ENCODE measurements around the gene EFCAB7. TPM values are rescaled to one million over a fixed set of nuclear protein-coding genes. Genes with fewer than 3 reads are reported as not detected.

EFCAB7 gene
- total RNA-seq, 1 donor from 2014 or later, result 6.4 TPM

DNA sequence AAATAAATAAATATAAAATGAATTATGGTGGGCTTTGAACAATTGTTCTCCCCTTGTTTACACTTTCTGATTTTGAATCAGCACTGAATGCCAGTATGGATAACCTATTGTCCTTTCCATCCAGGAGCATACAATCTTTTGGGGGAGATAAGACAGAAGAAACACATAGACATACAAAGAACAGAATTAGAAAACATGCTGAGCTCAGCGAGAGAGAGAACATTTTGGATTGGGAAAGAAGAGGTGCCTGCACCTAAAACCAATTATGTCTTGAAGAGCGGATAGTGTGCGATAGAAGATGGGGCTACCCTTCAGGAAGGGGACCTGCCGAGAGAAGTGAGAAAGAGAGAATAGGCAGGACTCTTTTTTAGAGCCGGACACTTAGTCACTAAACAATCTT is 76.5 kb downstream of the EFCAB7 start:
- no peaks in the 10 kb centered on the region for H3K9me3 Mint-ChIP-seq
- H3K36me3 Mint-ChIP-seq (ENCODE audit: low read depth), result peaks cover 18% of the 10 kb centered on the region
- no peak for DNase-seq (ENCODE audit: low spot score)
- peaks cover 23% of the 10 kb centered on the region for H3K4me1 Mint-ChIP-seq (ENCODE audit: low read depth)
- H3K4me3 Mint-ChIP-seq, result no peak overlapping the region
- H3K27me3 Mint-ChIP-seq (ENCODE audit: insufficient read depth), result no peaks in the 10 kb centered on the region
- no peak overlapping the region for H3K27ac Mint-ChIP-seq
- intact Hi-C loops (cut with micrococcal nuclease), result loop anchor here (10.0 kb wide), 2 partner anchors 175 to 1365 kb away; partner anchors contain the start of genes JAK1 and ROR1

DNA sequence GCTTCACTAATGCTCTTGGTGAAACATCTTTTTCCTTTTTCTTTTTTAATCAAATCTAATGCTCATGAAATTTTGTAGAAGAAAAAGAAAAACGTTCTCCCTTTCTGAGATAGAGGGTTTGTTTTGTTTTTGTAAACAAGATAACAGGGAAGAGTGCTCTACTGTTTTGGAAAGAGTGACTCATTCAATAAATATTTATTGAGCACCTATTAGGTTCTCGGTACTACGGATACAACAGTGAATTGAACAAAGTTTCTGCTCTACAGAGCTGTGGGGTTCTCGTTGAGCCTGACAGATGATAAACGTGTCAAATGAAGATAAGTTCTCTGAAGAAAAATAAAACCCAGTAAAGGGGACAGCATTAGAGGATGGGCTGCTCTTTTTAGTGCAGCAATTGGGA is 76.9 kb downstream of the EFCAB7 start:
- Mint-ChIP-seq H3K36me3 (ENCODE audit: low read depth) (peaks cover 18% of the 10 kb centered on the region), H3K4me3 (no peak overlapping the region), H3K27ac (no peak overlapping the region), H3K27me3 (ENCODE audit: insufficient read depth) (no peaks in the 10 kb centered on the region), H3K9me3 (no peaks in the 10 kb centered on the region), H3K4me1 (ENCODE audit: low read depth) (peaks cover 21% of the 10 kb centered on the region)
- DNase-seq (ENCODE audit: low spot score), result no peak
- intact Hi-C loops (cut with micrococcal nuclease), result no loop called here

DNA sequence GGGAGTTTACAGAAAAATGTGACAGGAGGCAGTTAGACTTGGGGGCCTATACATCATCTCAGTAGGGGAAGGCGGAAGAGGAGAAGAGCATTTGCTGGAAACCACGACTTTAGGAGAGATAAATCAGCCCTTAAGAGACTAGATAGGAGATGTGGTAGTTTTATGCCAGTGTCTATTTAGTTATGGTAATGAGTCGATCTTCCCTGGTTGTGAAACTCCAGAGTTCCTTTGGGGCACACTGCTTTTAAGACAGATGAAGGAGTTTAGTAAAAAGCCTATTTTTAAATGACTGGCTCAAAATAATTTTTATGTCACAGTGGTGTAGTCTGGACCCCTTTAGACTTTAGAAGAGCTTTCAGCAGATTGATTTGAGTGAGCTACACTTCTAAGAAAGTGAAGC is 77.7 kb downstream of the EFCAB7 start:
- no peaks in the 10 kb centered on the region for H3K9me3 Mint-ChIP-seq
- intact Hi-C loops (cut with micrococcal nuclease), result no loop called here
- H3K27ac Mint-ChIP-seq, result no peak overlapping the region
- DNase-seq (ENCODE audit: low spot score), result no peak
- no peak overlapping the region for H3K4me3 Mint-ChIP-seq
- peaks cover 14% of the 10 kb centered on the region for H3K36me3 Mint-ChIP-seq (ENCODE audit: low read depth)
- no peaks in the 10 kb centered on the region for H3K27me3 Mint-ChIP-seq (ENCODE audit: insufficient read depth)
- H3K4me1 Mint-ChIP-seq (ENCODE audit: low read depth), result peaks cover 13% of the 10 kb centered on the region

DNA sequence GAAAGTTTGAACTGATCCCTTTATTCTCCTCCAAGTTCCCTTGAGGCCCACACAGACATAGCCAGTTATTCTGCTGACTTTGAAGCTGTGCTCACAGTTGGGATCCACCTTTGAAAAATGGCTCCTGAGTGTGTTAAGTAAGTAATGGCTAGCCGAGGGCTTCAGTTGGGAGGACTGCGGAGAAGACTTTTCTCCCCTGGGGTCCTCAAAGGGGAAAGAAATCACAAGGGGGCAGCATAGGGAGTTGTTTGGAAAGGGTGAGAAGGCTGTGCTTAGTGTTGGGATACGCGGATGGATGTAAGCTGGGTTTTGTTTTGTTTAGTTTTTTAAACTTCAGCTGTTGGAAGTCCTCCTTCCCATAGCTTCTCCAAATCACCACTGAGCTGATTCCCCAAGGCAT is 78.1 kb downstream of the EFCAB7 start:
- peaks cover 16% of the 10 kb centered on the region for H3K36me3 Mint-ChIP-seq (ENCODE audit: low read depth)
- peaks cover 12% of the 10 kb centered on the region for H3K4me1 Mint-ChIP-seq (ENCODE audit: low read depth)
- H3K9me3 Mint-ChIP-seq, result no peaks in the 10 kb centered on the region
- no peak for DNase-seq (ENCODE audit: low spot score)
- H3K4me3 Mint-ChIP-seq, result no peak overlapping the region
- H3K27ac Mint-ChIP-seq, result no peak overlapping the region
- intact Hi-C loops (cut with micrococcal nuclease), result no loop called here
- no peaks in the 10 kb centered on the region for H3K27me3 Mint-ChIP-seq (ENCODE audit: insufficient read depth)

DNA sequence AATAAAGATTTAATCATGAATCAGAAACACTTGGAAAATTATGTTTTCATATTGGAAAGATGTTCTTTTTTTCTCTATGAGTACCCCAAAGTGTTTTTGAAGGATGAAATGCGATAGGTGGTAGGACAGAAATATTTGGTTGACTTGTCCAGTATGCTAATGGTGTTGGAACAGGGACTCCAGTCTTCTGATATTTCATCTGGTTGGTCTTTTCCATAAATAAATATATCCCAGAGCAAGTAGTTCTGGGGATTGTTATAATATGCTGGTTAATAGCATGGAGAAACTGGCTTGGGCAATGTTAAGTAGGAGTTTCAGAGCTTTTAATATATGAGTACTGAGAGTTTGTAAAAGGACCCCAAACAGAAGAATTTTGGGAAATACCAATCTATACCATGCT is 78.6 kb downstream of the EFCAB7 start:
- no peak overlapping the region for H3K27ac Mint-ChIP-seq
- no peak for DNase-seq (ENCODE audit: low spot score)
- H3K36me3 Mint-ChIP-seq (ENCODE audit: low read depth), result peaks cover 15% of the 10 kb centered on the region
- H3K27me3 Mint-ChIP-seq (ENCODE audit: insufficient read depth), result no peaks in the 10 kb centered on the region
- H3K4me3 Mint-ChIP-seq, result no peak overlapping the region
- intact Hi-C loops (cut with micrococcal nuclease), result no loop called here
- no peaks in the 10 kb centered on the region for H3K9me3 Mint-ChIP-seq
- H3K4me1 Mint-ChIP-seq (ENCODE audit: low read depth), result peaks cover 9% of the 10 kb centered on the region

DNA sequence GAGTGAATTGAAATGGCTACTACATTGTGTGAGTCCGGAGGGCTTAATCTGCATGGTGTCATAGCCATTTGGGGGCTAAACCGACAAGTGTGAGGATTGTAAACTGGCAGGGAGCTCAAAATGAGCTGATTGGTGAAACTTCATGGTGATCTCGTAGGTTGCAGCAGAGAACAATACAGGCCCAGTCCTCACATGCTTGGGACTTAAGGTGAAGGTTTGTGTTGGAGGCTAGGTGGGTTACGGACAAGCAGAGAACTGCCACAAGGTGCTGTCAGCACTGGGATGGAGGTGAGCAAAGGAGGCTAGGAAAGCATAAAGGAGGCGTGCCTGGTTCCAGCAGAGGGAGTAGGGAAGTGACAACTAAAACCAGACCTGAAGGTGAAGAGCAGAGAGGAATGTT is 79.3 kb downstream of the EFCAB7 start:
- H3K4me1 Mint-ChIP-seq (ENCODE audit: low read depth), result peaks cover 6% of the 10 kb centered on the region
- H3K4me3 Mint-ChIP-seq, result no peak overlapping the region
- H3K9me3 Mint-ChIP-seq, result no peaks in the 10 kb centered on the region
- intact Hi-C loops (cut with micrococcal nuclease), result no loop called here
- H3K27ac Mint-ChIP-seq, result no peak overlapping the region
- DNase-seq (ENCODE audit: low spot score), result no peak
- peaks cover 15% of the 10 kb centered on the region for H3K36me3 Mint-ChIP-seq (ENCODE audit: low read depth)
- no peaks in the 10 kb centered on the region for H3K27me3 Mint-ChIP-seq (ENCODE audit: insufficient read depth)

DNA sequence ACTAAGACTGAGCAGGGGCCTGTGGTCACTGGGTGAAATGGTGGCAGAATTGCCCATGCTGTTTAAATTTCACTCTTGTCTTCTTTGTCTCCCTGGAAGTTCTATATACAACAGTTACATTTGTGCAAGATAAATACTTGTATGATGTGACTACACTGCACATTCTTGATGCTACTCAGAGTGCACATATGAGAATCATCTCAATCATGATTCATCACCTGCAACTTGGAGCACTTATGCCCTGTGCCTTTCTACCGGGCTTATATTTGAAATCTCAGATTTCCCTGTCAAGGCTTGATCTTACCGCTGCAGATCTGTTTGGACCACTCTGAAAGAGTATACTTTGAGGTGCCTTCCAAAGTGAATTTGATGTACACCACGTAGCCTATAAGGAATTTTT is 80.5 kb downstream of the EFCAB7 start:
- intact Hi-C loops (cut with micrococcal nuclease), result no loop called here
- no peaks in the 10 kb centered on the region for H3K9me3 Mint-ChIP-seq
- no peak overlapping the region for H3K4me3 Mint-ChIP-seq
- no peak for DNase-seq (ENCODE audit: low spot score)
- no peak overlapping the region for H3K27ac Mint-ChIP-seq
- H3K4me1 Mint-ChIP-seq (ENCODE audit: low read depth), result peaks cover 6% of the 10 kb centered on the region
- H3K27me3 Mint-ChIP-seq (ENCODE audit: insufficient read depth), result no peaks in the 10 kb centered on the region
- peaks cover 15% of the 10 kb centered on the region for H3K36me3 Mint-ChIP-seq (ENCODE audit: low read depth)

DNA sequence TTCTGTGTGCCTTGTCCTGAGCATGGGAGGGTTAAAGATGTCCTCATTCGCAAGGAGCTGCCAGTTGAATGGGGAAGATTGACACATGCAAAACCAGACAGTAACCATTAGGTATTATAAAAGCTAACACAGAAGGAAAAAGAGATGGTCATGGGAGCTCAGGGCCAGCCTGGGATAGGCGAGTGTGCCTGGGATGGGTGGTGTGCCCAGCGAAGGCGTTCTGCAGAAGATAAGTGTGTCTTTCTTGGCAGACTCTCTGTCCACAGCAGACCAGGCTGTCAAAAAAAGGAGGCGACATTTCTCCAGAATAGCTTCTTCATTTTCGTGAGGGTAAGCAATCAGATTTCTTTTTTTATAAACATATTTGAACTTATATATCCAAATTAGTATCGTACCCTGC is 84.0 kb downstream of the EFCAB7 start:
- peaks cover 10% of the 10 kb centered on the region for H3K4me1 Mint-ChIP-seq (ENCODE audit: low read depth)
- intact Hi-C loops (cut with micrococcal nuclease), result no loop called here
- H3K27me3 Mint-ChIP-seq (ENCODE audit: insufficient read depth), result no peaks in the 10 kb centered on the region
- no peak overlapping the region for H3K4me3 Mint-ChIP-seq
- H3K36me3 Mint-ChIP-seq (ENCODE audit: low read depth), result peaks cover 7% of the 10 kb centered on the region
- DNase-seq (ENCODE audit: low spot score), result no peak
- no peaks in the 10 kb centered on the region for H3K9me3 Mint-ChIP-seq
- H3K27ac Mint-ChIP-seq, result no peak overlapping the region

DNA sequence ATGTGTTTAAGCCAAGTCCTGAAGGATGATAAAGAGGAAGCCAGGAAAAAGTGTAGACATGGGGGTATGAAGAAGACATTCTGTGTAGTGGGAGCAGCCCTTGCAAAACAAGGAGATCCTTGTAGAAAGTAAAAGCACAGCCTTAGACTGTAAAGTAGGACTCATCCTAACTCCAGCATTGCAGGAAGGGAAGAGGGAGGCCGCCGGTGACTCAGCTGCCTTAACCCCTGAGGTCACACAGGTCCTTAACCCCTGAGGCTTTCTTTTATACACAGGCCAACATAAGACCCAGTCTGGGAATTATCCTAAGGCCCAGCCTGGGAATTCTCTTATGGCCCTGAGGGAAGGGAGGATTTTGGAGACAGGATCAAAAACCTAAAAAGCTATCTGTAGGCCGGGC is 87.9 kb downstream of the EFCAB7 start:
- DNase-seq (ENCODE audit: low spot score), result no peak
- Mint-ChIP-seq H3K36me3 (ENCODE audit: low read depth) (peaks cover 4% of the 10 kb centered on the region), H3K4me1 (ENCODE audit: low read depth) (peaks cover 5% of the 10 kb centered on the region), H3K27ac (no peak overlapping the region), H3K9me3 (no peaks in the 10 kb centered on the region), H3K27me3 (ENCODE audit: insufficient read depth) (no peaks in the 10 kb centered on the region), H3K4me3 (no peak overlapping the region)
- intact Hi-C loops (cut with micrococcal nuclease), result no loop called here

DNA sequence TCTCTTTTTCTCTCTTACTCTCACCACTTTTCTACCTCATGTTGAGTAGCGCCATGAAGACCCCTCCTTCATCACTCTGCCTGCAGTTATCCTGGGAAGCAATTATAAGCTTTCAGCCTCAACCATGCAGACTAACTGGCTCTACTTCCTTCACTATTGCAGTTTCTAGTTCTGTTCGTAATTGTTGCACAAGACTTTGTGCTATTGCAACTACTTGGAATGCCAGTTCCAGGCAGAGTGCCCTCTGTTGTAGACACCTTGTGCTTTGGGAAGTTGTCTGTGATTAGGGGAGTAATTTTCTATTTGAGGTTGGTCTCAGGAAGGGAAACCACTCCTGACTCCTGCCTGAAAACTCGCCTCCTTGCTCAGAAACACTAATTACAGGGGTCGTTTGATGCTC is 89.2 kb downstream of the EFCAB7 start:
- Mint-ChIP-seq H3K27ac (no peak overlapping the region), H3K4me3 (no peak overlapping the region), H3K27me3 (ENCODE audit: insufficient read depth) (no peaks in the 10 kb centered on the region), H3K9me3 (no peaks in the 10 kb centered on the region), H3K36me3 (ENCODE audit: low read depth) (peaks cover 2% of the 10 kb centered on the region), H3K4me1 (ENCODE audit: low read depth) (peaks cover 5% of the 10 kb centered on the region)
- intact Hi-C loops (cut with micrococcal nuclease), result no loop called here
- DNase-seq (ENCODE audit: low spot score), result no peak

DNA sequence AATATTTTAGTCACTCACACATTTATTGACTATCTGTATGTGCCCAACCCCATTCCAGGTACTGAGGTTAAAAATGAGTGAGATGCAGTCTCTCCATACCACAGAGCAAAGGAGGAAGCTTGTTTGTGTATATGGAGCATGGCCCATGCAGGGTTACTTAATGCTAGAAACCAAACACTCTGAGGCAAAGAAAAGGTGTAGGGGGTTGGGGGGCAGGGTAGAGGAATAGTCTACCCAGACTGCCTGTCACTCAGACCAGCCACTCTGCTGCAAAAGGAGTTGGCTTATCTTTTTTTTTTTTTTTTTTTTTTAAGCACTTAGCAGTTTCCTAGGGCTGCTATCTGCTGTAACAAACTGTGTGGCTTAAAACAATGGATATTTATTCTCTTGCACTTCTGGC is 89.6 kb downstream of the EFCAB7 start:
- Mint-ChIP-seq H3K4me3 (no peak overlapping the region), H3K9me3 (no peaks in the 10 kb centered on the region)

DNA sequence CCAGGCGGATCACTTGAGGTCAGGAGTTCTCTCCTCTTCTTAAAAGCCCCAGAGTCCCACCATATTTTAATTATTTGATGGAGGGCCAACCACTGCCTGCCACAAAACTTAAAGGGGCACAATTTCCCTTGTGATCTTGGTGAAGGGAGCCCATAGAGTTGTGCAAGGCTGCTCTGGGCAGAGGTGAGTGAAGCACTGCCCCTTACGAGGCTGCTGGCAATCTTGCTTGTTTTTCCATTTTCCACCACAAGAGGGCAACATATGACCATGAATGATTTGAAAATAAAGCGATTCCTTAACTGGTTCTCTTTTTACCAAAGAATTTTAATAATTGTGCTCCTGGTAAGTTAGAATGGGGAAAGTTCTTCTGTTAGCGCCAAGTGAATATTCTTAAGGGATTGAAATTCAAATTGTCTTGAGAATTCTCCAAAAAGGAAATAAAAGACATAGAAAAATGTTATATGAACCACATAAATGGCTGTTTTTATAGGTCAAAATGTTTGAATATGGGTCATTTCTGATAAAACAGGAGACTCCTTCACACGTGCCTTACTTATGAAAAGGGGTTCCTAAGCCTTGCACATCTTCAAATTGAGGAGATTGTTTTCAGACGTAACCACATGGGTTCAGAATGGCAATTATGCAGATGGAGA is 92.6 kb downstream of the EFCAB7 start:
- Mint-ChIP-seq H3K9me3 (no peaks in the 10 kb centered on the region), H3K4me3 (no peak overlapping the region), H3K27me3 (ENCODE audit: insufficient read depth) (no peaks in the 10 kb centered on the region), H3K27ac (no peak overlapping the region), H3K4me1 (ENCODE audit: low read depth) (peaks cover 3% of the 10 kb centered on the region), H3K36me3 (ENCODE audit: low read depth) (peaks cover 2% of the 10 kb centered on the region)
- intact Hi-C loops (cut with micrococcal nuclease), result loop anchor here (1.0 to 5.0 kb wide), 5 partner anchors 76 to 630 kb away; partner anchors contain the start of gene ROR1
- DNase-seq (ENCODE audit: low spot score), result peak; percentile 53

More for the DNA sequence above, 89.6 kb downstream of the EFCAB7 start:
- DNase-seq (ENCODE audit: low spot score), result no peak
- intact Hi-C loops (cut with micrococcal nuclease), result no loop called here
- Mint-ChIP-seq H3K4me1 (ENCODE audit: low read depth) (peaks cover 5% of the 10 kb centered on the region), H3K36me3 (ENCODE audit: low read depth) (peaks cover 2% of the 10 kb centered on the region), H3K27me3 (ENCODE audit: insufficient read depth) (no peaks in the 10 kb centered on the region), H3K27ac (no peak overlapping the region)

DNA sequence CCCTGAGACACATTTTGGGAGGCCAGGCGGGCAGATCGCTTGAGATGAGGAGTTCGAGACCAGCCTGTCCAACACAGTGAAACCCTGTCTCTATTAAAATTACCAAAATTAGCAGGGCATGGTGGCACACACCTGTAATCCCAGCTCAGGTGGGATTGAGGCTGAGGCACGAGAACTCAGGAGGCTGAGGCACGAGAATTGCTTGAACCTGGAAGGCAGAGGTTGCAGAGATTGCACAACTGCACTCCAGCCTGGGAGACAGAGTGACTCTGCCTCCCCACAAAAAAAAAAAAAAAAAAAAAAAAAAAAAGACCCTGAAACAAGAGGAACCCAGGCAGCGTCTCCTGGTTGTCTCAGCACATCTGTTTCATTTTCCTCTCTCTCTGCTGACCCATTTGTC is 94.1 kb downstream of the EFCAB7 start:
- Mint-ChIP-seq H3K4me1 (ENCODE audit: low read depth) (no peaks in the 10 kb centered on the region), H3K4me3 (no peak overlapping the region), H3K9me3 (no peaks in the 10 kb centered on the region), H3K27me3 (ENCODE audit: insufficient read depth) (no peaks in the 10 kb centered on the region), H3K36me3 (ENCODE audit: low read depth) (peaks cover 1% of the 10 kb centered on the region), H3K27ac (no peak overlapping the region)
- intact Hi-C loops (cut with micrococcal nuclease), result loop anchor here (5.0 kb wide), 1 partner anchor 155 kb away; the partner anchor contains the start of gene ROR1
- DNase-seq (ENCODE audit: low spot score), result no peak

DNA sequence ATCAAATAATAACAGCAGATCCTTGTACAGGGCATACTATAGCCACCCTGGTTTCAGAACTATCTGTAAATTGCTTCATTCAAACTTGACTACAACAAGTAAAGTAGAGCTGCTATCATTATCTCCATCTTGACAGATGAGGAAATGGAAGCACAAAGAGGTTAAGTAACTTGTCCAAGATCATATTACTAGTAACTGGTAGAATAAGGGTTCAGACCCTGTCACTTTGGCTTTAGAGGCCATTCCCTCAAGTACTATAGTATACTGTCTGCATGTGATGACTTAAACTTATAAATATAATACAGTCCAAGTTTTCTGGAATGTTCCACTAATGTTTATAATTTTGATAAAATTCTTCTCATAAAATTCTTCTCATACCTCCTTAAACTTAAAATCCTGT is 94.7 kb downstream of the EFCAB7 start:
- H3K27me3 Mint-ChIP-seq (ENCODE audit: insufficient read depth), result no peaks in the 10 kb centered on the region
- H3K27ac Mint-ChIP-seq, result no peak overlapping the region
- no peak overlapping the region for H3K4me3 Mint-ChIP-seq
- no peaks in the 10 kb centered on the region for H3K36me3 Mint-ChIP-seq (ENCODE audit: low read depth)
- DNase-seq (ENCODE audit: low spot score), result no peak
- H3K9me3 Mint-ChIP-seq, result no peaks in the 10 kb centered on the region
- no peaks in the 10 kb centered on the region for H3K4me1 Mint-ChIP-seq (ENCODE audit: low read depth)
- intact Hi-C loops (cut with micrococcal nuclease), result loop anchor here (5.0 kb wide), 1 partner anchor 154 kb away; the partner anchor contains the start of gene ROR1
